GM18508 (cell line): Measurements from ENCODE around the gene CHRM1.

Source experiments
- ATAC-seq: cut with Tn5 transposase; IDR thresholded peaks from one replicate; pipeline ENCODE4 v1.9.1; 2021; ENCODE audit warnings: moderate number of reproducible peaks; ENCODE audit not compliant: insufficient read depth, unreplicated experiment

CHRM1 gene

GRCh38 chr11:62908468-62909072 lies 12.6 kb downstream of the CHRM1 start:
- no peak for ATAC-seq

DNA sequence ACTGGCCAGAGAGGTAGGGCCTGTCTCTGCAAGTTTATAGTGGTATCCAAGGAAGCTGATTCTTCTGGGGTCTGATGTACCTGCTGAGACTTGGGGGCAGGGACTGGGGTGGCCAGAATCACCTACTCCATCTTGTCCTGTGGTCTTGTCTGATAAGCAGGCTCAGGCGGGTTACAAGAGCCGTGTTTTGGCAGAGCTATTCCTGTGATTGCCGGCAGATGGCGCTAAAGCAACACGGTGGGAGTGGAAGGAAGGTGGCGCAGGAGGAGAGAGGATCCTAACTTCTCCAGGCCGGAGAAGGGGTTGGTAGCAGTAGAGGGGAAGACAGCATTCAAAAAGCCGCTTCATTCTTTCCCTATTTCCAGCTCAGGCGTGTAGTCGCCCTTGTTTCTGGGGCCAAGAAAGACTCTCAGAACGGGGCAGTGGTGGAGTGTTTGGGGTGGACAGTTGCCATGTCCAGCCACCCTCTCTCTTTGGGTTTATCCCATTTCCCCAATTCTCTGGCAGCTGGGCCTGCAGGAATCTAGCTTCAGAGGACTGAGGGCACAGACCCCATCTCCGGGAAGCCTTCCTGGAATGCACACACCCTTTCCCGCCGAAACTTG lies 15.1 kb downstream of the CHRM1 start:
- no peak for ATAC-seq

GRCh38 chr11:62905296-62905695 lies 15.9 kb downstream of the CHRM1 start:
- no peak for ATAC-seq

GRCh38 chr11:62902932-62903331 lies 18.2 kb downstream of the CHRM1 start:
- ATAC-seq = no peak

GRCh38 chr11:62898027-62898426 lies 23.1 kb downstream of the CHRM1 start:
- no peak for ATAC-seq

- ATAC-seq = no peak
Measured at GRCh38 chr11:62897311-62897710, 23.9 kb downstream of the CHRM1 start.

- ATAC-seq = no peak
Measured at GRCh38 chr11:62896049-62896448, 25.1 kb downstream of the CHRM1 start.

- no peak for ATAC-seq
Measured at GRCh38 chr11:62895501-62895900, 25.7 kb downstream of the CHRM1 start.

DNA sequence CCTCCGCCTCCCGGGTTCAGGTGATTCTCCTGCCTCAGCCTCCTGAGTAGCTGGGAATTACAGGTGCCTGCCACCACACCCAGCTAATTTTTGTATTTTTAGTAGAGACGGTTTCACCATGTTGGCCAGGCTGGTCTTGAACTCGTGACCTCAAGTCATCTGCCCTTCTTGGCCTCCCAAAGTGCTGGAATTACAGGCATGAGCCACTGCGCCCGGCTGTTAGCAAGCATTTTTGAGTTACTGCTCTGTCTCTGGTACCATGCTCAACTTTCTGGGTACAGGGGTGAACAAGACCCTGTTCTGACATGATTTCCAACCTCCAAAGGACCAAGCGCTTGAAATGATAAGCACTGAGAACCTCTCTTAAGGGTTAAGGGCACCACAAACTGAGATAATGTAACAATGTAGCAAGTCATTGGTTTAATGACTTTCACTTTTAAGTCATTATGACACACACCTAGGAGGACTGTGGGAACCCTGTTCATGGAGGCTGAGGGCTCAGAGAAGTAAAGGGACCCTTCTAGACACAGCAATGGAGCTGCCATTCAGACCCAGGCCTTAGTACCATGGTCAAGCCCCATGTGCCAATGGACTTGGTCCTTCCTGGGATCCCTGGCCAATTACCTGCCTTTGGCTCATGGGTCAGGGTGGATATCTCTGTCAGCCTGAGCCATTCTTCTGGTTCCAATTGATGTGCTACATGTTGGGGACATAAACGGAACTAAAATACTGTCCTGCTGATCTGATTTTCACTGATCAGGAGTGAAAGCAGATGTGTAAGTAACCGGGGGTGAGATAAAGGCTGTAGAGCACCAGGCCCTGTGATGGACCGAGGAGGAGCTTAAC lies 28.9 kb downstream of the CHRM1 start:
- no peak for ATAC-seq

GRCh38 chr11:62889484-62890437 lies 31.4 kb downstream of the CHRM1 start:
- no peak for ATAC-seq

DNA sequence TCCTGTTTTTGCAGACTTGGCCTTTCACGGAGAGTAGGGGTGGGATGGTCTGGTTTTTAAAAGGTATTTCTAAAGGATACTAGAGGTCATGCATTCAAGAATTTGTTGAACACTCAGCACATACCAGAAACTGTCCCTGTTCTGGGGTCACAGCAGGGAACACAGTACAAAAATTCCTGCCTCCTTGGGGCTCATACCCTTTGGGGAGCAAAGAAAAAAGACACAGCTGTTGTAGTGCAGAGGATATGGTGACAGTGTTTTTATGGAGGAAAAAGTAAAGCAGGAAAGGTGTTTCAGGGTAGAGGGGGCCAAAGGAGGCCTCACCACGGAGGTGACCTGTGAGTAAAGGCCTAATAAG lies 32.1 kb downstream of the CHRM1 start:
- ATAC-seq = no peak

- ATAC-seq = no peak
Measured at GRCh38 chr11:62888406-62888805, 32.8 kb downstream of the CHRM1 start.

DNA sequence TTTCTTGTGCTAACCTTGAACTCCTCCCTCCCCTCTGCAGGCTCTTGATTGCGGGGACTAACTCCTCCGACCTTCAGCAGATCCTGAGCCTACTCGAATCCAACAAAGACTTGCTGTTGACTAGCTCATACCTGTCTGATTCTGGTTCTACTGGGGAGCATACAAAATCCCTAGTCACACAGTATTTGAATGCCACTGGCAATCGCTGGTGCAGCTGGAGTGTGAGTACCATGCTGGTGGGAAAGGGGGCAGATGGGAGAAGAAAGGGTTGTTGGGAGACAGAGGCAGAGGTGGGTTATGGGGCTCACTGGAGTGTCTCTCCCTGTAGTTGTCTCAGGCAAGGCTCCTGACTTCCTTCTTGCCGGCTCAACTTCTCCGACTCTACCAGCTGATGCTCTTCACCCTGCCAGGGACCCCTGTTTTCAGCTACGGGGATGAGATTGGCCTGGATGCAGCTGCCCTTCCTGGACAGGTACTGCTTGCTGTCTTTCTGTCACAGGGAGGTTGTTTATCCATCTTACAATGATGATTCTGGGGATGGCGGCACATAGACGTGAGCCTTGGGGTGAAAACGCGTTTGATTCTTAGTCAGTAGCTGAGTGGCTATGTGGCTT lies 35.9 kb downstream of the CHRM1 start:
- ATAC-seq = no peak

DNA sequence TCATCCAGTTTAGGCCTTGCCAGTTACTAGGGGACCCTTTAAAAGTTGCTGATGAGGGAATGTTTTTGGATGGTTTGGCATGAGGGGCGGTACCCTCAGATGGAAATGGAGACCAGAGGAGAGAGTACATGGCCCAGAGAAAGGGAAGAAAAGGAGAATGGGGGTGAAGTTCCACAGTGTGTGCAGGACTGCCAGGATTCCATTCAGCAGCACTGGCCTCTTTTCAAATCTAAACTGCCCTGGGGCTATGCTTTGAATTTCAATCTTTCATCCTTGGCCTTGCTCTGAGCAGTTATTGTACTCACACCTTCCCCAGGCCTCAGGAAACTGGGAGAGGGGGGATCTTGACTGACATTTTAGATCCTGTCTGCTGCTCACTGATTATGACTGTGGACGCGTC lies 37.5 kb downstream of the CHRM1 start:
- ATAC-seq = no peak

- no peak for ATAC-seq
Measured at GRCh38 chr11:62882788-62883501, 38.2 kb downstream of the CHRM1 start.

DNA sequence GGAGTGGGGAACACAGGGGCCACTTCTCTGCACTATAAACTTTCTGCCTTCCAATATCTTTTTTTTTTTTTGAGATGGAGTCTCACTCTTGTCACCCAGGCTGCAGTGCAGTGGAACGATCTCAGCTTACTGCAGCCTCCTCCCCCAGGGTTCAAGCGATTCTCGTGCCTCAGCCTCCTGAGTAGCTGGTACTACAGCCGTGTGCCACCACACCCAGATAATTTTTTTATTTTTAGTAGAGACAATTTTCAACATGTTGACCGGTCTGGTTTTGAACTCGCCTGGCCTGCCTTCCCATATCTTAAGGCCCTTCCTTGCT lies 38.8 kb downstream of the CHRM1 start:
- no peak for ATAC-seq

DNA sequence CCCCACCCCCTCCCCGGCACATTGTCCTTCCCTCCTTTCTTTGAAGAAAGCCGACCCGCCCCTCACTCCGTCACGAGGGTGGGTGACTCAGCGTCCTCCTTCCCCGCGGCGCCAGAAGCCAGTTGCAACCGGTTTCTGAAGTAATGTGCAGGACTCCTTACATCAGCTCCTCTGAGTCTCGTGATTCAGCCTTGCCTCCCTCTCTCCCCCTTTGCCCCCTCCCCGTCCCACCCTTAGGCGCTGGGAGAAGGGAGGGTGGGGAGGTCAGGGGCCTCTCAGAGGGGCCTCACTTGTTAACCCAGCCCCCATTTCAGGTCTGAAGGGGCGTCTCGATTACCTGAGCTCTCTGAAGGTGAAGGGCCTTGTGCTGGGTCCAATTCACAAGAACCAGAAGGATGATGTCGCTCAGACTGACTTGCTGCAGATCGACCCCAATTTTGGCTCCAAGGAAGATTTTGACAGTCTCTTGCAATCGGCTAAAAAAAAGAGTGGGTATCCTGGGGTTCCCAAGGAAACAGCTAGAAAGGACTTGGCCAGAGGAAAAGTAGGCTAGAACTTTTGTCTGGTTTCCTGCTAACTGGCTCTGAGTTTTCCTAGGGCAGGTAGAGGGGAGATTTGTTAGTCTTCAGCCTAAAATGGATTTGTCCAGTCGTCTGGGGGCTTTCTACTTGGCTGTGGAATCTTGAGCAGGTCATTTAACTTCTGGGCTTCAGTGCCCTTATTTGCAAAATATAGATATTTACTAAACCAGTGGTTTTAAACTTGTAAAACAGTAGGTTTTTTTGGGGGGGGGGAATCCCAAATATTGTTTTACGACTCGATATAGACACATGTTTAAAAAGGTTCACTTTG lies 39.4 kb downstream of the CHRM1 start:
- ATAC-seq = peak; percentile 26

GRCh38 chr11:62880803-62881578 lies 40.2 kb downstream of the CHRM1 start, which contains the start of gene SLC3A2:
Gene SLC3A2 (plus strand): TSS chr11:62880896. CDS start chr11:62881024, 128 bp downstream.
- ATAC-seq = peak; percentile 35
